Lower leg skin (tissue), 4 donors: Measurements from ENCODE around the gene BMF. TPM values are rescaled to one million over a fixed set of nuclear protein-coding genes. Genes with fewer than 3 reads are reported as not detected.

Experiments used
- DNase-seq, 2 donors: peaks; one replicate each; pipeline ENCODE4 v3.0.0-alpha.2; 2019; ENCODE audit warnings: low spot score in 2 of 2
- H3K4me3 ChIP-seq: fragments of 200-600 bp; sonication (generic); 2 replicates; pipeline ENCODE4 v1.5.1; 2017; ENCODE audit warnings: mild to moderate bottlenecking, low read depth; ENCODE audit not compliant: poor library complexity, severe bottlenecking
- CTCF ChIP-seq, 3 donors: fragments of 450-650 bp; IDR thresholded peaks; one replicate each; pipeline ENCODE4 v1.5.1; 2016; ENCODE audit warnings: antibody characterized with exemption in 3 of 3, mild to moderate bottlenecking in 3 of 3, moderate library complexity in 2 of 3
- POLR2A ChIP-seq, 2 donors: fragments of 450-650 bp; IDR thresholded peaks; one replicate each; pipeline ENCODE4 v1.6.1; 2016 to 2017; ENCODE audit warnings: antibody characterized with exemption in 2 of 2, mild to moderate bottlenecking in 1 of 2, moderate library complexity in 1 of 2
- WGBS, 2 donors: methylation state at CpG; one replicate each; pipeline ENCODE4 v1.1.5; 2018; 5-methylcytosine and 5-hydroxymethylcytosine counted together
- intact Hi-C: fragments of 100-400 bp; cut with DNase I; formaldehyde crosslinking; loops from one replicate; pipeline ENCODE4 v1.15.0; 2023; ENCODE audit warnings: low total_unique reads
- total RNA-seq, 4 donors: library from RNA; depleted of rRNA; stranded (reverse); fragments of >200 nt; gene quantifications; one replicate each; pipeline ENCODE4 v1.1.0, GENCODE V29; 2016

BMF gene
- total RNA-seq, 4 donors from 2014 or later = 2.1 to 11.8 (median 8.4) TPM

- DNase-seq = peak; percentile 87 to 98
- intact Hi-C loops = loop anchor here (10.0 kb wide), 1 partner anchor 60 kb away; no protein-coding TSS in a partner anchor
- TF ChIP-seq CTCF (IDR thresholded peaks at IDR 0.05) (peak in 1 of 3 donors; percentile 87), POLR2A (IDR thresholded peaks at IDR 0.05) (no peak)
- WGBS, 2 donors = 1 to 4% methylated on average over 16 of the region's 16 CpGs
- no peak overlapping the region for H3K4me3 ChIP-seq
These were observed 3.7 kb downstream of the BMF start for GRCh38 chr15:40104865-40105516.

GRCh38 chr15:40104296-40104864 is 4.3 kb downstream of the BMF start:
- TF ChIP-seq CTCF (IDR thresholded peaks at IDR 0.05) = no peak
- TF ChIP-seq POLR2A (IDR thresholded peaks at IDR 0.05) = no peak
- WGBS, 2 donors = 31% methylated on average over 8 of the region's 8 CpGs
- DNase-seq = no peak
- intact Hi-C loops = loop anchor here (10.0 kb wide), 1 partner anchor 60 kb away; no protein-coding TSS in a partner anchor
- no peak overlapping the region for H3K4me3 ChIP-seq

GRCh38 chr15:40103864-40104271 is 4.8 kb downstream of the BMF start:
- no peak for DNase-seq
- H3K4me3 ChIP-seq = no peak overlapping the region
- TF ChIP-seq POLR2A (IDR thresholded peaks at IDR 0.05) (no peak), CTCF (IDR thresholded peaks at IDR 0.05) (no peak)
- WGBS, 2 donors = 33 to 36% methylated on average over 7 of the region's 7 CpGs
- intact Hi-C loops = loop anchor here (10.0 kb wide), 1 partner anchor 59 kb away; no protein-coding TSS in a partner anchor

- DNase-seq = peak; percentile 86 to 97
- no peak for TF ChIP-seq CTCF (IDR thresholded peaks at IDR 0.05)
- TF ChIP-seq POLR2A (IDR thresholded peaks at IDR 0.05) = no peak
- intact Hi-C loops = loop anchor here (10.0 kb wide), 1 partner anchor 58 kb away; no protein-coding TSS in a partner anchor
- 16 to 22% methylated on average over 22 to 26 of the region's 29 CpGs for WGBS, 2 donors
- H3K4me3 ChIP-seq = no peak overlapping the region
These were observed 5.5 kb downstream of the BMF start for GRCh38 chr15:40102897-40103858.

- intact Hi-C loops = loop anchor here (10.0 kb wide), 1 partner anchor 56 kb away; no protein-coding TSS in a partner anchor
- no peak for DNase-seq
- WGBS, 2 donors = 68% methylated on average over 6 of the region's 6 CpGs
- H3K4me3 ChIP-seq = no peak overlapping the region
- TF ChIP-seq POLR2A (IDR thresholded peaks at IDR 0.05) (no peak), CTCF (IDR thresholded peaks at IDR 0.05) (no peak)
These were observed 7.5 kb downstream of the BMF start for GRCh38 chr15:40100947-40101905.
